Mononuclear cell (primary cell): ENCODE results near the gene KLHL26. TPM values are rescaled to one million over a fixed set of nuclear protein-coding genes. Genes with fewer than 3 reads are reported as not detected.
A peak's percentile ranks its signal among the peaks of the same experiment; 100 is the strongest.

Experiments
- H3K27me3 ChIP-seq: 2 replicates; pipeline ENCODE4 v1.6.0; 2011; ENCODE audit warnings: low read length, control low read depth; ENCODE audit not compliant: insufficient read depth
- H3K4me1 ChIP-seq: 2 replicates; pipeline ENCODE4 v1.5.1; 2011; ENCODE audit warnings: mild to moderate bottlenecking, low read length, control low read depth; ENCODE audit not compliant: insufficient read depth
- H3K4me3 ChIP-seq: 2 replicates; pipeline ENCODE4 v1.5.1; 2011; ENCODE audit warnings: mild to moderate bottlenecking, low read length, moderate library complexity
- H3K9me3 ChIP-seq: 2 replicates; pipeline ENCODE4 v1.5.1; 2011; ENCODE audit warnings: low read depth, mild to moderate bottlenecking, control low read depth, low read length
- total RNA-seq: library from RNA; depleted of rRNA; stranded (reverse); fragments of >200 nt; gene quantifications from one replicate; pipeline ENCODE4 v1.2.3, GENCODE V29; 2012

Gene KLHL26
- total RNA-seq, 1 donor, result 8.0 TPM

- Histone ChIP-seq H3K27me3 (no peaks in the 10 kb centered on the region), H3K4me3 (no peak overlapping the region), H3K9me3 (no peaks in the 10 kb centered on the region), H3K4me1 (peaks cover 34% of the 10 kb centered on the region)
These were observed 48.9 kb downstream of the KLHL26 start for GRCh38 chr19:18685597-18686190.

- Histone ChIP-seq H3K4me1 (peaks cover 30% of the 10 kb centered on the region), H3K9me3 (no peaks in the 10 kb centered on the region), H3K4me3 (no peak overlapping the region), H3K27me3 (no peaks in the 10 kb centered on the region)
These were observed 51.1 kb downstream of the KLHL26 start for GRCh38 chr19:18687740-18688465.

GRCh38 chr19:18696023-18696422 lies 59.2 kb downstream of the KLHL26 start:
- H3K27me3 ChIP-seq, result no peaks in the 10 kb centered on the region
- no peak overlapping the region for H3K4me3 ChIP-seq
- H3K9me3 ChIP-seq, result no peaks in the 10 kb centered on the region
- H3K4me1 ChIP-seq, result peaks cover 24% of the 10 kb centered on the region

- Histone ChIP-seq H3K4me3 (no peak overlapping the region), H3K9me3 (no peaks in the 10 kb centered on the region), H3K27me3 (no peaks in the 10 kb centered on the region), H3K4me1 (peaks cover 29% of the 10 kb centered on the region)
These were observed 60.9 kb downstream of the KLHL26 start for GRCh38 chr19:18697680-18698079.

- peaks cover 29% of the 10 kb centered on the region for H3K4me1 ChIP-seq
- no peak overlapping the region for H3K4me3 ChIP-seq
- no peaks in the 10 kb centered on the region for H3K27me3 ChIP-seq
- no peaks in the 10 kb centered on the region for H3K9me3 ChIP-seq
These were observed 61.7 kb downstream of the KLHL26 start for GRCh38 chr19:18698321-18699167.

GRCh38 chr19:18699403-18700054 lies 62.7 kb downstream of the KLHL26 start:
- peaks cover 29% of the 10 kb centered on the region for H3K4me1 ChIP-seq
- H3K9me3 ChIP-seq, result no peaks in the 10 kb centered on the region
- peak overlapping the region; percentile 36 for H3K4me3 ChIP-seq
- no peaks in the 10 kb centered on the region for H3K27me3 ChIP-seq

- Histone ChIP-seq H3K9me3 (no peaks in the 10 kb centered on the region), H3K4me1 (peaks cover 29% of the 10 kb centered on the region), H3K27me3 (no peaks in the 10 kb centered on the region), H3K4me3 (peak overlapping the region; percentile 36)
These were observed 63.8 kb downstream of the KLHL26 start for GRCh38 chr19:18700501-18701249.

- Histone ChIP-seq H3K4me3 (peak overlapping the region; percentile 36), H3K27me3 (no peaks in the 10 kb centered on the region), H3K9me3 (no peaks in the 10 kb centered on the region), H3K4me1 (peaks cover 29% of the 10 kb centered on the region)
These were observed 64.4 kb downstream of the KLHL26 start for GRCh38 chr19:18701250-18701608.

GRCh38 chr19:18704054-18704453 lies 67.2 kb downstream of the KLHL26 start:
- H3K9me3 ChIP-seq, result no peaks in the 10 kb centered on the region
- H3K4me3 ChIP-seq, result no peak overlapping the region
- H3K4me1 ChIP-seq, result peaks cover 23% of the 10 kb centered on the region
- H3K27me3 ChIP-seq, result no peaks in the 10 kb centered on the region

- Histone ChIP-seq H3K9me3 (no peaks in the 10 kb centered on the region), H3K4me1 (peaks cover 19% of the 10 kb centered on the region), H3K4me3 (no peak overlapping the region), H3K27me3 (no peaks in the 10 kb centered on the region)
These were observed 68.1 kb downstream of the KLHL26 start for GRCh38 chr19:18704971-18705370.

GRCh38 chr19:18708452-18709231 lies 71.8 kb downstream of the KLHL26 start:
- Histone ChIP-seq H3K27me3 (no peaks in the 10 kb centered on the region), H3K9me3 (no peaks in the 10 kb centered on the region)

GRCh38 chr19:18709546-18709945 lies 72.7 kb downstream of the KLHL26 start:
- Histone ChIP-seq H3K4me1 (peaks cover 19% of the 10 kb centered on the region), H3K4me3 (no peak overlapping the region), H3K9me3 (no peaks in the 10 kb centered on the region), H3K27me3 (no peaks in the 10 kb centered on the region)

More at GRCh38 chr19:18708452-18709231, 71.8 kb downstream of the KLHL26 start:
- Histone ChIP-seq H3K4me3 (no peak overlapping the region), H3K4me1 (peaks cover 16% of the 10 kb centered on the region)

GRCh38 chr19:18710186-18710585 lies 73.4 kb downstream of the KLHL26 start:
- Histone ChIP-seq H3K4me1 (peaks cover 19% of the 10 kb centered on the region), H3K9me3 (no peaks in the 10 kb centered on the region), H3K4me3 (no peak overlapping the region), H3K27me3 (no peaks in the 10 kb centered on the region)
